K562 (cell line): ENCODE measurements around the gene ZNF208. TPM values are rescaled to one million over a fixed set of nuclear protein-coding genes. Genes with fewer than 3 reads are reported as not detected.
"Not testable (repeated sequence)": the region's sequence is repeated elsewhere in the genome, so short reads cannot be mapped to it uniquely, and the experiment has no call there.

Experiments
- ATAC-seq: fragments of 200-7000 bp; cut with Tn5 transposase; 3 replicates; pipeline ENCODE4 v1.9.1; 2020; ENCODE audit warnings: moderate library complexity
- BruUV-seq: library from RNA; stranded (reverse); fragments of 400-500 nt; replicated peaks from 2 replicates; lab custom pipeline; 2021; lab: Mats Ljungman, UMichigan
- CTCF ChIA-PET: fragments of 300-600 bp; formaldehyde crosslinking; extraction: SDS; loops from one replicate; lab custom pipeline; 2021; ENCODE audit warnings: low intra/inter-chr PET ratio; lab: Yijun Ruan, JAX
- POLR2A ChIA-PET: fragments of 300-600, 350-650 bp; sonication (Branson Sonifier 250); formaldehyde crosslinking; extraction: SDS; loops from one replicate; lab custom pipeline; 2021; ENCODE audit warnings: antibody characterized with exemption, inconsistent platforms; lab: Yijun Ruan, JAX
- DNase-seq, 4 experiments: peaks; one replicate each; pipeline versions ENCODE4 v3.0.0 to v3.0.0-alpha.2; 2011 to 2018; ENCODE audit warnings: low spot score in 3 of 4, mixed read lengths in 3 of 4; ENCODE audit errors: extremely low read depth in 1 of 4
- FAIRE-seq: peaks from 2 replicates; lab custom pipeline; 2011; peaks lifted over from hg19 to GRCh38; lab: Jason Lieb, UNC
- H2AFZ ChIP-seq: 2 replicates; pipeline ENCODE4 v1.6.0; 2011; ENCODE audit warnings: low read depth, low read length, control low read depth, inconsistent platforms
- H3K27ac ChIP-seq: fragments of 200-600 bp; 3 replicates; pipeline ENCODE4 v1.8.0; 2011; ENCODE audit warnings: low read depth, mild to moderate bottlenecking, control low read depth, inconsistent platforms, low read length, moderate library complexity, mixed read lengths; ENCODE audit errors: extremely low read depth
- H3K27me3 ChIP-seq, 2 experiments: fragments of 300-600 bp in 1 of 2; 2 replicates in 1 of 2; 3 replicates in 1 of 2; pipeline versions ENCODE4 v1.6.0 to v1.8.0; 2011; ENCODE audit warnings: inconsistent platforms in 2 of 2, low read length in 2 of 2, mild to moderate bottlenecking in 1 of 2, mixed read lengths in 1 of 2, moderate library complexity in 1 of 2; ENCODE audit not compliant: control insufficient read depth in 2 of 2, insufficient read depth in 2 of 2
- H3K36me3 ChIP-seq: fragments of 300-600 bp; 3 replicates; pipeline ENCODE4 v1.8.0; 2011; ENCODE audit warnings: mild to moderate bottlenecking, low read length, inconsistent platforms; ENCODE audit not compliant: control insufficient read depth, insufficient read depth
- H3K4me1 ChIP-seq, 2 experiments: fragments of 200-600 bp in 1 of 2; replicated peaks in 1 of 2; 2 replicates in 1 of 2; 3 replicates in 1 of 2; pipeline versions ENCODE4 v1.5.1 to v1.8.0; 2011; ENCODE audit warnings: inconsistent platforms in 2 of 2, low read length in 2 of 2, mild to moderate bottlenecking in 1 of 2, mixed read lengths in 1 of 2, moderate library complexity in 1 of 2; ENCODE audit not compliant: control insufficient read depth in 2 of 2, insufficient read depth in 2 of 2
- H3K4me2 ChIP-seq: 2 replicates; pipeline ENCODE4 v1.6.1; 2011; ENCODE audit warnings: low read length, control low read depth, inconsistent platforms, mixed read lengths; ENCODE audit not compliant: insufficient read depth
- H3K4me3 ChIP-seq: fragments of 200-600 bp; sonication (generic), shearing (Covaris generic); 2 replicates; pipeline ENCODE4 v1.5.1; 2016; ENCODE audit warnings: control low read depth, inconsistent platforms
- H3K79me2 ChIP-seq: fragments of 200-600 bp; 3 replicates; pipeline ENCODE4 v1.8.0; 2011; ENCODE audit warnings: low read length, inconsistent platforms; ENCODE audit not compliant: control insufficient read depth, insufficient read depth
- H3K9ac ChIP-seq, 2 experiments: 2 replicates each; pipeline versions ENCODE4 v1.6.0 to v1.6.1; 2011; ENCODE audit warnings: low read depth in 2 of 2, low read length in 2 of 2, control low read depth in 1 of 2, inconsistent platforms in 1 of 2, mild to moderate bottlenecking in 1 of 2, mixed read lengths in 1 of 2; ENCODE audit not compliant: insufficient read depth in 1 of 2
- H3K9me1 ChIP-seq: one replicate; pipeline ENCODE4 v1.6.0; 2011; ENCODE audit warnings: inconsistent platforms, mild to moderate bottlenecking, low read length, moderate library complexity; ENCODE audit not compliant: control insufficient read depth, insufficient read depth
- H3K9me3 ChIP-seq: replicated peaks from 2 replicates; pipeline ENCODE4 v1.5.1; 2011; ENCODE audit warnings: low read depth, low read length, inconsistent platforms; ENCODE audit not compliant: control insufficient read depth, insufficient read depth
- H4K20me1 ChIP-seq: replicated peaks from 2 replicates; pipeline ENCODE4 v1.6.1; 2011; ENCODE audit warnings: low read length, inconsistent platforms, mixed read lengths; ENCODE audit not compliant: control insufficient read depth, insufficient read depth
- MED1 ChIP-seq: sonication (generic); formaldehyde crosslinking; IDR thresholded peaks from 2 replicates; pipeline ENCODE4 v1.8.1; 2023; ENCODE audit warnings: missing genetic modification reagents, borderline replicate concordance
- PURB ChIP-seq: sonication (generic); formaldehyde crosslinking; IDR thresholded peaks from 2 replicates; pipeline ENCODE4 v1.9.0; 2021; ENCODE audit warnings: low read depth, mild to moderate bottlenecking, missing genetic modification reagents
- RB1 ChIP-seq: fragments of 450-650 bp; IDR thresholded peaks from 2 replicates; pipeline ENCODE4 v1.6.1; 2017; ENCODE audit warnings: low read depth, mild to moderate bottlenecking
- WHSC1 ChIP-seq: IDR thresholded peaks from one replicate; pipeline ENCODE4 v1.6.1; 2012; ENCODE audit warnings: low read length, control low read depth, inconsistent platforms
- WGBS: fragments of 100-300 bp; shearing (Covaris generic); methylation state at CpG from one replicate; pipeline ENCODE4 v1.1.6; 2016; ENCODE audit warnings: low coverage, mixed read lengths; ENCODE audit not compliant: insufficient coverage; ENCODE audit errors: missing lambda C conversion rate; 5-methylcytosine and 5-hydroxymethylcytosine counted together
- in situ Hi-C: fragments of 300-500 bp; cut with MboI; formaldehyde crosslinking; loops from 4 replicates; pipeline ENCODE4 v1.15.0; 2018; ENCODE audit warnings: inconsistent platforms, mixed read lengths
- intact Hi-C: fragments of 100-400 bp; cut with micrococcal nuclease; formaldehyde crosslinking; loops from 2 replicates; pipeline ENCODE4 v1.14.2; 2022
- polyA plus RNA-seq, 8 experiments: library from polyadenylated mRNA; depleted of rRNA in 4 of 8; stranded (reverse) in 5 of 8; unstranded in 3 of 8; fragments of >200 nt; fragmentation: Nextera tagmentation in 2 of 8; fragmentation: Illumina TruSeq in 1 of 8; extraction: Ambion mirVana in 2 of 8; extraction: Trizol in 1 of 8; gene quantifications; 2 replicates each; pipeline versions ENCODE4 v1.2.1 to v1.2.3, GENCODE V29; 2011 to 2014; ENCODE audit warnings: inconsistent platforms in 1 of 8, missing spikeins in 1 of 8
- total RNA-seq, 7 experiments: library from RNA; depleted of rRNA in 6 of 7; stranded (reverse); fragments of >200 nt in 6 of 7; fragmentation: Illumina TruSeq in 2 of 7; extraction: Trizol in 2 of 7; gene quantifications; 2 replicates each; pipeline versions ENCODE4 v1.2.1 to v1.2.3, GENCODE V29; 2011 to 2021; ENCODE audit warnings: low replicate concordance in 1 of 7
- TF ChIP-seq, protein P1 (sequence below): fragments of 450-650 bp; IDR thresholded peaks from 2 replicates; pipeline ENCODE4 v1.6.1; 2016; ENCODE audit warnings: antibody characterized with exemption
- TF ChIP-seq, protein P2 (sequence below), 2 experiments: fragments of 450-650 bp in 1 of 2; sonication (generic) in 1 of 2; formaldehyde crosslinking in 1 of 2; IDR thresholded peaks in 1 of 2; conservative IDR thresholded peaks in 1 of 2; 2 replicates each; pipeline versions ENCODE4 v1.6.1 to v1.8.1; 2016 to 2023; ENCODE audit warnings: mild to moderate bottlenecking in 2 of 2, moderate library complexity in 2 of 2, inconsistent platforms in 1 of 2, missing genetic modification reagents in 1 of 2
- TF ChIP-seq, protein P3 (sequence below): sonication (generic); formaldehyde crosslinking; IDR thresholded peaks from 2 replicates; pipeline ENCODE4 v1.8.1; 2023; ENCODE audit warnings: missing genetic modification reagents, mild to moderate bottlenecking, borderline replicate concordance

The ZNF208 gene
- total and polyA plus RNA-seq, 9 of the 15 experiments (the other 6 are each of a cell fraction or from before 2014, with no cell fraction given): 0.81 to 4.5 (median 3.2) TPM

- H3K9me1 ChIP-seq, DNase-seq, H4K20me1 ChIP-seq, H3K4me2 ChIP-seq, H3K9ac ChIP-seq, CTCF ChIA-PET, POLR2A ChIA-PET, H3K4me3 ChIP-seq, ATAC-seq, H3K27me3 ChIP-seq, H3K79me2 ChIP-seq, H3K36me3 ChIP-seq, H3K4me1 ChIP-seq, H2AFZ ChIP-seq, BruUV-seq, FAIRE-seq, H3K27ac ChIP-seq, H3K9me3 ChIP-seq, intact Hi-C loops: not testable (repeated sequence)
- in situ Hi-C loops: loop anchor here (25.0 kb wide), 1 partner anchor 672 kb away; no protein-coding TSS in a partner anchor
- 0% methylated on average over 8 of the region's 8 CpGs for WGBS
Observed at GRCh38 chr19:21884786-21885185, 126.0 kb downstream of the ZNF208 start.

GRCh38 chr19:21883516-21883915 lies 127.2 kb downstream of the ZNF208 start:
- Histone ChIP-seq H3K79me2 (no peaks in the 10 kb centered on the region), H2AFZ (no peak overlapping the region), H3K4me1 (no peaks in the 10 kb centered on the region), H3K36me3 (no peaks in the 10 kb centered on the region), H4K20me1 (no peaks in the 10 kb centered on the region), H3K4me3 (no peak overlapping the region), H3K9me3 (no peaks in the 10 kb centered on the region; the same call in 1 of the 2 replicates), H3K9ac (no peak overlapping the region), H3K27ac (no peak overlapping the region), H3K4me2 (no peak overlapping the region), H3K9me1 (no peaks in the 10 kb centered on the region), H3K27me3 (no peaks in the 10 kb centered on the region)
- WGBS: 2% methylated on average over 10 of the region's 10 CpGs
- in situ Hi-C loops (loop anchor here (25.0 kb wide), 1 partner anchor 671 kb away; no protein-coding TSS in a partner anchor), intact Hi-C loops (no loop called here)
- ChIA-PET POLR2A (no interaction called here), CTCF (no interaction called here)
- FAIRE-seq (peak; percentile 44), DNase-seq (no peak), ATAC-seq (no peak)
- BruUV-seq: no TSS peak
- TF ChIP-seq PURB (CRISPR knock-in tag) (no peak), MED1 (CRISPR knock-in tag) (no peak), WHSC1 (no peak), RB1 (no peak)
- TF ChIP-seq, protein P1, sequence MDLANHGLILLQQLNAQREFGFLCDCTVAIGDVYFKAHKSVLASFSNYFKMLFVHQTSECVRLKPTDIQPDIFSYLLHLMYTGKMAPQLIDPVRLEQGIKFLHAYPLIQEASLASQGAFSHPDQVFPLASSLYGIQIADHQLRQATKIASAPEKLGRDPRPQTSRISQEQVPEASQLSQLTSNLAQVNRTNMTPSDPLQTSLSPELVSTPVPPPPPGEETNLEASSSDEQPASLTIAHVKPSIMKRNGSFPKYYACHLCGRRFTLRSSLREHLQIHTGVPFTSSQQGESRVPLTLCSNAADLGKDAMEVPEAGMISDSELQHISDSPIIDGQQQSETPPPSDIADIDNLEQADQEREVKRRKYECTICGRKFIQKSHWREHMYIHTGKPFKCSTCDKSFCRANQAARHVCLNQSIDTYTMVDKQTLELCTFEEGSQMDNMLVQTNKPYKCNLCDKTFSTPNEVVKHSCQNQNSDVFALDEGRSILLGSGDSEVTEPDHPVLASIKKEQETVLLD: no peak
- TF ChIP-seq, protein P2, sequence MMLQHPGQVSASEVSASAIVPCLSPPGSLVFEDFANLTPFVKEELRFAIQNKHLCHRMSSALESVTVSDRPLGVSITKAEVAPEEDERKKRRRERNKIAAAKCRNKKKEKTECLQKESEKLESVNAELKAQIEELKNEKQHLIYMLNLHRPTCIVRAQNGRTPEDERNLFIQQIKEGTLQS (IDR thresholded peaks at IDR 0.05): no peak
- TF ChIP-seq, protein P2 (CRISPR knock-in tag; conservative IDR thresholded peaks at IDR 0.05): no peak
- TF ChIP-seq, protein P3, sequence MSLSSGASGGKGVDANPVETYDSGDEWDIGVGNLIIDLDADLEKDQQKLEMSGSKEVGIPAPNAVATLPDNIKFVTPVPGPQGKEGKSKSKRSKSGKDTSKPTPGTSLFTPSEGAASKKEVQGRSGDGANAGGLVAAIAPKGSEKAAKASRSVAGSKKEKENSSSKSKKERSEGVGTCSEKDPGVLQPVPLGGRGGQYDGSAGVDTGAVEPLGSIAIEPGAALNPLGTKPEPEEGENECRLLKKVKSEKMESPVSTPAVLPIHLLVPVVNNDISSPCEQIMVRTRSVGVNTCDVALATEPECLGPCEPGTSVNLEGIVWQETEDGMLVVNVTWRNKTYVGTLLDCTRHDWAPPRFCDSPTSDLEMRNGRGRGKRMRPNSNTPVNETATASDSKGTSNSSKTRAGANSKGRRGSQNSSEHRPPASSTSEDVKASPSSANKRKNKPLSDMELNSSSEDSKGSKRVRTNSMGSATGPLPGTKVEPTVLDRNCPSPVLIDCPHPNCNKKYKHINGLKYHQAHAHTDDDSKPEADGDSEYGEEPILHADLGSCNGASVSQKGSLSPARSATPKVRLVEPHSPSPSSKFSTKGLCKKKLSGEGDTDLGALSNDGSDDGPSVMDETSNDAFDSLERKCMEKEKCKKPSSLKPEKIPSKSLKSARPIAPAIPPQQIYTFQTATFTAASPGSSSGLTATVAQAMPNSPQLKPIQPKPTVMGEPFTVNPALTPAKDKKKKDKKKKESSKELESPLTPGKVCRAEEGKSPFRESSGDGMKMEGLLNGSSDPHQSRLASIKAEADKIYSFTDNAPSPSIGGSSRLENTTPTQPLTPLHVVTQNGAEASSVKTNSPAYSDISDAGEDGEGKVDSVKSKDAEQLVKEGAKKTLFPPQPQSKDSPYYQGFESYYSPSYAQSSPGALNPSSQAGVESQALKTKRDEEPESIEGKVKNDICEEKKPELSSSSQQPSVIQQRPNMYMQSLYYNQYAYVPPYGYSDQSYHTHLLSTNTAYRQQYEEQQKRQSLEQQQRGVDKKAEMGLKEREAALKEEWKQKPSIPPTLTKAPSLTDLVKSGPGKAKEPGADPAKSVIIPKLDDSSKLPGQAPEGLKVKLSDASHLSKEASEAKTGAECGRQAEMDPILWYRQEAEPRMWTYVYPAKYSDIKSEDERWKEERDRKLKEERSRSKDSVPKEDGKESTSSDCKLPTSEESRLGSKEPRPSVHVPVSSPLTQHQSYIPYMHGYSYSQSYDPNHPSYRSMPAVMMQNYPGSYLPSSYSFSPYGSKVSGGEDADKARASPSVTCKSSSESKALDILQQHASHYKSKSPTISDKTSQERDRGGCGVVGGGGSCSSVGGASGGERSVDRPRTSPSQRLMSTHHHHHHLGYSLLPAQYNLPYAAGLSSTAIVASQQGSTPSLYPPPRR (CRISPR knock-in tag): no peak
